GM19467 (cell line): ENCODE data around the gene TM4SF5.

Experiments used
- ATAC-seq: cut with Tn5 transposase; IDR thresholded peaks from one replicate; pipeline ENCODE4 v1.9.1; 2021; ENCODE audit warnings: mild to moderate bottlenecking, moderate library complexity; ENCODE audit not compliant: unreplicated experiment

TM4SF5 gene

DNA sequence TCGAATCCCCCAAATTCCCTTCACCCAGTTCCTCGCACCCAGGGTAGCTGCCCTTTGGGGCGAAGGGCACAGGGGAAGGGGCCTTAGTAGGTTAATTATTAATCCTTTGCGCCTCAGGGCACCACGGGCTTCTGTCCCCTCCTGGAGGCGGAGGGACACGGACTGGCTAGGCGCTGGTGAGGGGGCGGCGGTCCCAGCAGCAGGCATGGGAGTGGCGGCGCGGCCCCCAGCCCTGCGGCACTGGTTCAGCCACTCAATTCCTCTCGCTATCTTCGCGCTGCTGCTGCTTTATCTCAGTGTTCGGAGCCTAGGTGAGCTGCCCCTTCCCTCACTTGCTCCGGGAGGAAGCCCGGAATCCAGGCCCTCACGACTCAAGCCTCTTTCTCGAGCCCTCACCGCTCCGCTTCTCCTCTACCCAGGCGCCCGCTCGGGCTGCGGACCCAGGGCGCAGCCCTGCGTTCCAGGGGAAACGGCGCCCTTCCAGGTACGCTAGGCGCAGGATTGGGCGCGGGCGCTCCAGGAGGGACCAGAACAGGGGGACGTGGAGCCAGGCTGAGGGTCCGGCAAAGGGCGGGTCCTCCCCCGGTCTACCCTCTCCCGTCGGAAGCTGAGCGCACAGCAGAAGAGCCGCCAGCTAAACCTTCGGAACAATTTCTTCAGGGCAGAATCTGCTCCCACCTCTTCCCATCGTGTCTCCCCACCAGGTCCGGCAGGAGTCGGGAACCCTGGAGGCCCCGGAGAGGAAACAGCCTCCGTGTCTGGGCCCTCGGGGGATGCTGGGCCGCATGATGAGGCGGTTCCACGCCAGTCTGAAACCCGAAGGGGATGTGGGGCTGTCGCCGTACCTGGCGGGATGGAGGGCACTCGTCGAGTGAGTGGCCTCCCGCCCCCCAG lies 17.4 kb downstream of the TM4SF5 start, which contains the start of gene GLTPD2:
Gene GLTPD2, plus strand, starts transcription at position 158 of the 894 bp plus-strand sequence. Its CDS starts 48 bp downstream, at position 206.
- ATAC-seq: peak; percentile 7

- no peak for ATAC-seq
Observed at GRCh38 chr17:4789701-4789950, 17.9 kb downstream of the TM4SF5 start.

GRCh38 chr17:4789951-4790704 lies 18.4 kb downstream of the TM4SF5 start:
- peak; percentile 79 for ATAC-seq

GRCh38 chr17:4790705-4791088 lies 19.0 kb downstream of the TM4SF5 start:
- ATAC-seq: no peak

DNA sequence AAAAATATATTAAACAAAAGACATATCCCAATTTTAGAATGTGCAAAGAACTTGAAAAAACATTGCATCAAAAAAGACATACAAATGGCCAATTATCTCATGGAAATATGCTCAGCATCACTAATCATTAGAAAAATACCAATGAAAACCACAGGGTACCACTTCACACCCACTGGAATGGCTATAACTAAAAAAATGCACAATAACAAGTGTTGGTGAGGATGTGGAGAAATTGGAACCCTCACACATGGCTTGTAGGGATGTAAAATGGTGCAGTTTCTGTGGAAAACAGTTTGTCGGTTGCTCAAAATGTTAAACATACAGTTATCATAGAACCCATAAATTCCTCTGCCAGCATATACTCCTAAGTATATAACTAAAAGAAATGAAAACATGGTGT lies 23.5 kb downstream of the TM4SF5 start:
- no peak for ATAC-seq

DNA sequence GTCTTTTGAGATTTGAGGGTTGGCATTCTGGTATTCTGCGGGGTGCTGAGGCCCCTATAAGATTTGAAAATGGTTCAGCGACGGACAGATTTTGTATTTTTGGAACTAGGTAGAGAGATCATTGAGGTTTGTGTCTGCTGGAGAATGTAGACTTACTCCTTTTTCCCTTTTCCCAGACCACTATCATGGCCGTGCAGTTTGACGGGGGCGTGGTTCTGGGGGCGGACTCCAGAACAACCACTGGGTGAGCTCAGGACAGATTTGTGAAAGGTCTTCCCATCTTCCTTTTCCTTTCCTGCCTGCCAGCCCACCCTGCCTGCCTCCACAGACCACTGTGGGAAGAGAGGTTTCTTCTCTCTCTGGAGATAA lies 24.9 kb downstream of the TM4SF5 start:
- ATAC-seq: no peak

DNA sequence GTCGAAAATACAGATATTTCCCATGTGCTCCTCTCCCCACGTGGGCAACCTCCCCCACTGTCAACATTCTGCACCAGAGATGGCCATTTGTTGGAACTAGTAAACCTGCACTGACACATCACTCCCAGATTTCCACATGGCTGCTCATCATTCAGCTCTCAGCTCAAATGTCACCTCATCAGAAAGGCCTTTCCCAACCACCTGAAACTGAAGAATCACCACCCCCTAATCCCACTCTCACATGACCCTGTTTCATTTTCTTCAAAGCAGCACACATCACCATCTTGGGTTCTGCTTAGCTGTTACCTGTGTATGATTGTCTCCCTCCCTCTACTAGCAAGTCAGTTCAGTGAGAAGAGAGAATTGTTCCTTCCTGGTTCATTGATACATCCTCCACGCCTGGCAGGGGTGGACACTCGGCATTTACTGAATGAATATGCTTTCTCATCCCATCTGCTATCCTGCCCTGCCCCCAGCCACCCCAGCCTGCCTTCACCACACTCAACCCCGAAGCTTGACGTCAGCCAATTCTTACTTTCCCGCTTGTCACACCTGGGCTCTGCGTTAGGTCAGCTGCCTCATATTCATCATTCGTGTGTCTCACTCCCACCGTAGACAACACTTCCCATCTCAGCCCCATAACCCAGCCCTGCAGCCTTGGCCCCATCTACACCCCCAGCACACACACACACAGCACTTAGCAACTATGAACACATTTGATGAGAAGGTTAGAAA lies 28.9 kb downstream of the TM4SF5 start:
- no peak for ATAC-seq

GRCh38 chr17:4802228-4802627 lies 30.5 kb downstream of the TM4SF5 start, which contains the start of gene C17orf114:
Gene C17orf114 (minus strand): TSS chr17:4802328.
- no peak for ATAC-seq

GRCh38 chr17:4806456-4806776 lies 34.7 kb downstream of the TM4SF5 start:
- no peak for ATAC-seq

DNA sequence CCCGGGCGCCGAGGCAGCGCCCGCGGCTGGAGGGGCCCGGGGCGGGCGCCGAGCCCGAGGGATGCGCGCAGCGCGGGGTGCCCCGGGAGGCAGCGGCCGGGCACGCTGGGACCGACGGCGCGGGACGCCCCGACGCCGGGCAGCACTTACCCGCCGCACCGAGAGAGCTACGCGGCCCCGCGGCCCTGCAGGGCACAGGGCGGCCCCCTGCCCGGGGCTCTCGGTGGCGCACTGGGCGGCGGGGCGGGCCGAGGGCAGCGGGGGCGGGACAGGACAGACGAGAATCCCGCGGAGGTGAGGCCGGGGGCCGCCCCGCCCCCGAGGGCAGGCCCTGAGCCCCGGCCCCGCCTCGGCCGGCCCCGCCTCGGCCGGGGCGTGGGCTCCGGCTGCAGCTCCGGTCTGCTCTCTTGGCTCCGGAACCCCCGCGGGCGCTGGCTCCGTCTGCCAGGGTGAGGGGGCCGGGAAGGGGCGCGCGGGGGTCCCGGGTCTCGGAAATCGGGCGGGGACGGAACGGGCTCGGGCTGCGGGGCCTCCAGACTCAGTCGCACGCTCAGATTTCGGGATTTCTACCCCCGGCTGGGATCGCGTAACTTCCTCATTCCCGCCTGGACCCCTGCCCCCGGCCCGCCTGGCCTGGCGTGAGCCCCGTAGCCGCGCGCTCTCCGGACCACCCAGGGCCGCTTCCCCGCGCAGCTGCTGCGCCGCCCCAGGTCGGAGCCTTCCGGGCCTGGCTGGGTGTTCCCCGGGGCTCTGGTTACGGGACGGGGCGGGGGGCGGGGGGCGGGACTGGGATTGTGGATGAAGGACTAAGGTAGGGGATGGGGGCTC lies 35.3 kb downstream of the TM4SF5 start, which contains the start of gene PLD2:
Gene PLD2, plus strand, starts transcription at position 376 of the 828 bp plus-strand sequence. CDS start 621 bp downstream, outside the sequence.
- peak; percentile 94 for ATAC-seq

GRCh38 chr17:4807605-4808377 lies 36.1 kb downstream of the TM4SF5 start:
- ATAC-seq: no peak

GRCh38 chr17:4808378-4808767 lies 36.7 kb downstream of the TM4SF5 start:
- no peak for ATAC-seq

DNA sequence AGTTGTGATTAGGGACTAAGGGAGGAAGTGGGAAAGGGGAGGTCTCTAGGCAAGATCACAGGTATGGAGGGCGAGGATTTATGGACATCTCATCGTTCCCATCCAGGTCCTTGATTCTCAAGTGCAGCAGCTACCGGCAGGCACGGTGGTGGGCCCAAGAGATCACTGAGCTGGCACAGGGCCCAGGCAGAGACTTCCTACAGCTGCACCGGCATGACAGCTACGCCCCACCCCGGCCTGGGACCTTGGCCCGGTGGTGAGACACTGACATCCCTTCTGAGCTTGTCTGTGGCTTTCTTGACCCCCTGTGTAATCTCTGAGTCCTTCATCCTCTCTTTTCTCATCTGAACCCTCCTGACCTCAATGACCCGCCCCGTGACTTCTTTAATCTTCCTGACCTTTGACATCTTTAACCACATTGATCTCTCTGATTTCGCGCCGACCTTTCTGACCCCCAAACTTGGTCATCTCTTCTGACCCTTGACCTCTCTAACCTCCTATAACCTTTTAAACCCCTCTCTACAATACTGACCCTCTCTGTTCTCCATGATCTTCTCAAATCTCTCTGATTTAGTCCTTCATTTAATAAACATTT lies 39.1 kb downstream of the TM4SF5 start:
- no peak for ATAC-seq

GRCh38 chr17:4811471-4811870 lies 39.8 kb downstream of the TM4SF5 start:
- ATAC-seq: no peak

- ATAC-seq: no peak
Observed at GRCh38 chr17:4812690-4813089, 41.0 kb downstream of the TM4SF5 start.

- no peak for ATAC-seq
Observed at GRCh38 chr17:4815043-4815675, 43.5 kb downstream of the TM4SF5 start.

- no peak for ATAC-seq
Observed at GRCh38 chr17:4816826-4817225, 45.1 kb downstream of the TM4SF5 start.

GRCh38 chr17:4818276-4818675 lies 46.6 kb downstream of the TM4SF5 start:
- no peak for ATAC-seq

DNA sequence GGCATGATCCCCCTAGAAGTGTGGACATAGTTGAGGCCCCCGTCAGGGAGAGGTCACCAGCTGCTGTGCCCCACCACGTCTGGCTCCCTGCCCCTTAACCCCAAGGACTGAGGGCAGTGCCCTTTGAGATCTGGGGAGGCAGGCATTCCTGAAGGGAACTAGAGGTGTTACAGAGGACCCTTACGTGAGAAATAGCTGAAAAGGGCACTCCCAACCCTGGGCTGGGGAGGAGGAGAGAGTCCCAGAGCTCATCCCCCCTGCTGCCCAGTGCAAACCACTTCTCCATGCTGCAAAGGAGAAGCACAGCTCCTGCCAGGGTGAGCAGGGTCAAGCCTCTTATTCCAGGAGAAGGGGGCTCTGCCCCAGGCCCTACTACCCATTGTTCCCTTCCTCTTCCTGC lies 51.1 kb downstream of the TM4SF5 start:
- no peak for ATAC-seq
